Measurements from ENCODE around the gene SEZ6.

The SEZ6 gene

DNA sequence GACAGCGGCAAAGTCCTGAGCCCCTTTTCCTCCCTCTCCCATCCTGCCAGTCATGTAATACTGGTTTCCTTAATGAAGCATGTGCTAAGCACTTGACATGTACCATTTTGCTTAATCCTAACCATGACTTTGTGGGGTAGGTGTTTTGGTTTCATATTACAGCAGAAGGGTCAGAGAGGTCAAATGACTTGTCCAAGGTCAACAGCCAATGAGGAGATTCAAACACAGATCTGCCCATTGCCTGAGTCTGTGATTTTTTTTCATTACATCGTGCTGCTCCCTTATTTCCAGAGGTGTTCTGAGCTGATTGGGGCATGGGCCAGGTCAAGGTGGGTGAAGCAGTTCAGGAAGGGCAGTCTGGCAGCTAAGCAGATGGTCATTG, 36.9 kb downstream of the SEZ6 start:
- Histone ChIP-seq H3K4me1 (peaks cover 6% of the 10 kb centered on the region; the same call in 1 of the 2 replicates), H3K36me3 (replicated peaks) (no peaks in the 10 kb centered on the region), H3K27me3 (ENCODE audit: low read depth) (peaks cover 4% of the 10 kb centered on the region; the same call in 1 of the 2 replicates), H3K4me3 (no peak overlapping the region), H3K9me3 (no peaks in the 10 kb centered on the region)
- no peak for DNase-seq (ENCODE audit: low spot score in 2 of 2)
- in situ Hi-C loops (cut with MboI; ENCODE audit: low sequenced_read_pairs): loop anchor here (5.0 kb wide), 1 partner anchor 138 kb away; no protein-coding TSS in a partner anchor

DNA sequence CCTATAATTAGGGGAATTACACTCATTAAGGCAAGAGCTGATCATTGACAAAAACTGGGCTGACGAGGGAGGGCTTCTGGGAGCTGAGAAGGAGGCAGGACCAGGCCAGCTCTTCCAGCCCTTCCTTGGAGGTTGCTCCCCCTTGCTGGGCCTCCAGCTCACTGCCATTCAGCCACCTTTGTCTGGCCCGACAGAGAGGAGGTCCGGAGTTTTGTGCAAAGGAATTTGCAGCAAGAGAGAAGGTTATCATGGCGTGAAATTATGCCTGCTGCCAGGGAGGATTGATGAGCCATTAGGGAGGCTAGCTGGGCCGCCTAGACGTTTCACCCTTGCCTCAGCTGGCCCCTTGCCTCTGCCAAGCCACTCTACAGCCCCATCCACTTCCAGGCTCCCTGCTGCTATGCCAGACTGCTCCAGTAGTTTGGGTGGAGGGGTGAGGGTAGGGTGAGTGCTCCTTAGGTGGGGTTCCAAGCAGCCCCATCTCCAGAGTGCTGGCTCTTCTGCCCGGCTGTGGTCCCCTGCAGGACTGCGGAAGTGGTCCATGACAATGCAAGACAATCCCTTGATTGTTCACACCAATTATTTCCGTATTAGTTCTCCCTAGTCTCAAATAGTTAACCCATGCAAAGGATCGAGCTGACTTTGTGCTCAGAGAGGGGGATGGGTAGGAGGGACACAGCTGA, 37.5 kb downstream of the SEZ6 start:
- Histone ChIP-seq H3K9me3 (no peaks in the 10 kb centered on the region), H3K36me3 (replicated peaks) (no peaks in the 10 kb centered on the region), H3K4me1 (peaks cover 6% of the 10 kb centered on the region; the same call in 1 of the 2 replicates), H3K27me3 (ENCODE audit: low read depth) (peaks cover 5% of the 10 kb centered on the region), H3K4me3 (no peak overlapping the region)
- DNase-seq (ENCODE audit: low spot score in 2 of 2): peak in 1 of 2 experiments; percentile 20
- in situ Hi-C loops (cut with MboI; ENCODE audit: low sequenced_read_pairs): loop anchor here (5.0 kb wide), 1 partner anchor 139 kb away; no protein-coding TSS in a partner anchor

DNA sequence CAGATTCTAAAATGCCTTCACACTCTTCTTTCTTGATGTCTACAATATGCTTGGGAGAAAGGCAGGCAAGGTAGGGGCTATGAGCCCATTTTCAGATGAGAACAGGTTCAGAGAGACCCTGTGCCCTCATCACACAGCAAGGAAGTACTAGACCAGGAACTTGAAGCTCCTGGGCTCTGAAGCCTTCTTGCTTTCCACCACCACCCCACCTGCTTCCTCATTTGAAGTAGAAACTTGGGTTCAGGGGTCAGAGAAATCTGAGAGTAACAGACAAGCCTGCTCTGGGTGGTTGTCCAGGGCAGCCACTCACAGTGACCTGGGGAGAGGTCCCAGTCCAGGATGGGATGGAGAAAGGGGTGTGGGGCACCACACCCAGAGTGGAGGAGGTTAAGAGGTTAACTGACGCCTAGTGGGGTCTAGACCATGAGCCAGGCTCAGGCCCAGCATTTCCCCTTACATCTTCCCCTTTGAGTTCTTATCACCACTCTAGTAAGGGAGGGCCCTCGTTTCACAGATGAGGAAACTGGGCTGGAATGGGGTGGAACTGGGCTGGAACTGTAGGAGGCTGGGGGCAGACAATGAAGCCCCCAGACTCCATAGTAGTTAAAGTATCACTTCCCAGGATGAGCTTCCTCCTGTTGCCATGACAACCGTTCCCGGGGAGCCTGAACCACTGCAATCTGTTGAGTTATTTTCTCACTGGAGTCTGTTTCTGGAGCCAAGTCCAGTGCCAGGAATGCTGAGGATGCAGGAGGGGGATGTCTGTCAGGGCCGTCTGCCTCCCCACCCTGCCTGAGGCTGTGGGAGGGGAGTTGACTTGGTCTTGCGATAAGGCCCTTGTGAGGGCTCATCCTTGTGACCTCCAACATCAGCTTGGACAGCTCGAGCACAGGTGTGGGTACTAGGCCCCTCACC, 38.4 kb downstream of the SEZ6 start:
- H3K27me3 ChIP-seq (ENCODE audit: low read depth): peaks cover 11% of the 10 kb centered on the region
- in situ Hi-C loops (cut with MboI; ENCODE audit: low sequenced_read_pairs): loop anchor here (5.0 kb wide), 1 partner anchor 140 kb away; no protein-coding TSS in a partner anchor

DNA sequence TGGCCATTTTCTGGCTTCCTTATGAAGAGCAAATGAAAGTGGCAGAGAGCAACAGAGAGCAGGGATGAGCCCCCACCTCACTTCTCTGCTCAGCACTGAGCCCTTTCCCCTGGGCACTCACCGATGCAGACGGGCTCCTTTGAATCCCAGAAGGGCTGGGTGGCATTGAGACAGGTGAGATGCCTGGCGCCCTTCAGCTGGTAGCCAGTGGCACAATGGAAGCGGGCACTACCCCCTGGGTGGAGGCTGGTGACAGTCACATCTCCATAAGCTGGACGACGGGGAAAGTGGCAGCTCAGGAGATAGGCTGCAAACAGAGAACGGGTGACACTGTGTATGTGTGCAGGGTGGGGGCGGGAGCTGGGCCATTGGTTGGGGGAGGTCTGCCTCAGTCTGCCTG, 42.0 kb downstream of the SEZ6 start:
- in situ Hi-C loops (cut with MboI; ENCODE audit: low sequenced_read_pairs): no loop called here
- no peak for DNase-seq (ENCODE audit: low spot score in 2 of 2)

More for the DNA sequence above, 38.4 kb downstream of the SEZ6 start:
- Histone ChIP-seq H3K9me3 (no peaks in the 10 kb centered on the region), H3K4me1 (peaks cover 6% of the 10 kb centered on the region; the same call in 1 of the 2 replicates), H3K4me3 (no peak overlapping the region), H3K36me3 (replicated peaks) (no peaks in the 10 kb centered on the region)
- no peak for DNase-seq (ENCODE audit: low spot score in 2 of 2)

DNA sequence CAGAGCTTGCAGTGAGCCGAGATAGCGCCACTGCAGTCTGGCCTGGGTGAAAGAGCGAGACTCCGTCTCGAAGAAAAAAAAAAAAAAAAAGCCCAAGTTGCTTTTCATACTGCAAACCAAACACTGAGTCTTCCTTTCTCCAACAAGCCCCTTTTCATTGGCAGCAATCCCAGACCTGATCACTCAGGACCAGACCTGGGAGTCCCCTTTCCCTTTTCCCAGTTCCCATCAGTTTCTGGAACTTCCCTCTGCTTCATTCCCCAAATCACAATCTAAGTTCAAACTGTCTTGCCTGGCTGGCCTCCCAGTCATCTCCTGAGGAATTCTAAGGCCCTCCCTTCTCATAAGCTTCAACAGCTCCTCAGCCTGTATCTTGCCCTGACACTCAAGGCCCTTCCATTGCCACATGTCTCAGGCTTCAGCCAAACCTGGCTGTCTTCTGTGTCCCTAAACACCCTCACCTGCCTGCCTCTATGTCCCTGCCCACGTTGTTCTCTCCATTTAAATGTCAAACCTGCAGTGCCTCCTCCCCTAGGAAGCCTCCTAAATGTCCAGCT, 42.7 kb downstream of the SEZ6 start:
- no peaks in the 10 kb centered on the region for H3K36me3 ChIP-seq (replicated peaks)
- H3K9me3 ChIP-seq: no peaks in the 10 kb centered on the region
- in situ Hi-C loops (cut with MboI; ENCODE audit: low sequenced_read_pairs): no loop called here
- DNase-seq (ENCODE audit: low spot score in 2 of 2): no peak
- no peak overlapping the region for H3K4me3 ChIP-seq
- H3K4me1 ChIP-seq: no peaks in the 10 kb centered on the region
- peaks cover 11% of the 10 kb centered on the region for H3K27me3 ChIP-seq (ENCODE audit: low read depth)

More for the DNA sequence above, 42.0 kb downstream of the SEZ6 start:
- peaks cover 11% of the 10 kb centered on the region for H3K27me3 ChIP-seq (ENCODE audit: low read depth)
- no peak overlapping the region for H3K4me3 ChIP-seq
- H3K9me3 ChIP-seq: no peaks in the 10 kb centered on the region
- no peaks in the 10 kb centered on the region for H3K36me3 ChIP-seq (replicated peaks)
- peaks cover 4% of the 10 kb centered on the region; the same call in 1 of the 2 replicates for H3K4me1 ChIP-seq

DNA sequence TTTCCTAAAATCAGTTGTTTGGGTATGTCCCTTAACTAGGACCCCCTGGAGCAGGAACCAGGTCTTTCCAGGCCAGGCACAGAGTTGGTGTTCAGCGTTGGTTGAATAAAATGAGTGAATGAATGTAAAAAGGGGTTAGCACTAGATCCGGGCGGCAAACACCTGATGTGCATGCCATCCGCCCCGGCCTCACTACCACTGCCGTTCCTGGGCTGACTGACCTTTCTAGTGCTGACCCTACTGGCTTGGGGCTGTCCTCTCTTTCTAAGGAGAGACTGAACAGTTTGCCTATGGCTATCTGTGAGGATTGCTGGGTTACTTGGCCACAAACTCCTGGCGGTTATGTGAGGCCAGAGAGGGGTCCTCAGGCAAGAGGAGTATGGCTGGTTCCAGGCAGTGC, 44.4 kb downstream of the SEZ6 start:
- Histone ChIP-seq H3K9me3 (no peaks in the 10 kb centered on the region), H3K4me3 (no peak overlapping the region), H3K4me1 (no peaks in the 10 kb centered on the region), H3K36me3 (replicated peaks) (no peaks in the 10 kb centered on the region), H3K27me3 (ENCODE audit: low read depth) (peaks cover 11% of the 10 kb centered on the region)
- in situ Hi-C loops (cut with MboI; ENCODE audit: low sequenced_read_pairs): no loop called here
- DNase-seq (ENCODE audit: low spot score in 2 of 2): no peak

DNA sequence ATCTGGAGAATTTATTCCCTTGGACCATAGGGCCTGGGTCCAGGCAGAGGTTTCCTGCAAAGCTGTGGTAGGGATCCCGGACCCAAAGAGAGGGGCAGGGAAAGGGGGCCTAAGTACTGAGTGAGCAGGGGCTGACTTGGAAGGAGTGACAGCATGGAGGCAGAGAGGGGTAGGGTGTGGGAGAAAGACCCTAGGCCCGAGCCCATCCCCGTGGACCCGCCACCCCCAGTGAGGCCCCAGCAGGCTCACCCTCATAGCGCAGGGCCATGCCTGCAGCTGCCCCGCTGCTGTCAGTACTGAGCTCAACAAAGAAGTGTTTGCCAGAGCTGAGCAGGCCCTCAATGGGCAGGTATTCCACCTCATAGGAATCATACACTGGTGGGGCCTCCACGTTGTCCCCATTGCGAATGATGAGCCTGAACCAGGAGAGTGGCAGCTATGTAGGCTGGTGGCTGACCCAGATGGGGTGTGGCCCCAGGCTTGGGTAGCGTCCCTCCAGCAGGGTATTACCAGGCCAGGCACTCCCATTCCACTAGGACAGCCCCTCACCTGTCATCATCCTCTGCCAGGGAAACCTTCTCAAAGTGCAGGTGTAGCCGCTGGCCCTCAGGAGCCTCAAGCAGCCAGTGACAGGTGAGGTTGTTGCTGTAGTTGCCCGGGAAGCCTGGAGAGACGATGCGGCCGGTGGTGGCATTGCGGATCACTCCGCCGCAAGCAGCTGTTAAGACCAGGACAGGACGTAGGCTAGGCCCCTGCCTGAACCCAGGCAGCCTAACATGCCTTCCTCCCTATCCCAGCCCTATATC, 45.4 kb downstream of the SEZ6 start:
- DNase-seq (ENCODE audit: low spot score in 2 of 2): no peak
- Histone ChIP-seq H3K4me1 (no peaks in the 10 kb centered on the region), H3K27me3 (ENCODE audit: low read depth) (peaks cover 11% of the 10 kb centered on the region), H3K4me3 (no peak overlapping the region), H3K36me3 (replicated peaks) (no peaks in the 10 kb centered on the region), H3K9me3 (no peaks in the 10 kb centered on the region)
- in situ Hi-C loops (cut with MboI; ENCODE audit: low sequenced_read_pairs): no loop called here

DNA sequence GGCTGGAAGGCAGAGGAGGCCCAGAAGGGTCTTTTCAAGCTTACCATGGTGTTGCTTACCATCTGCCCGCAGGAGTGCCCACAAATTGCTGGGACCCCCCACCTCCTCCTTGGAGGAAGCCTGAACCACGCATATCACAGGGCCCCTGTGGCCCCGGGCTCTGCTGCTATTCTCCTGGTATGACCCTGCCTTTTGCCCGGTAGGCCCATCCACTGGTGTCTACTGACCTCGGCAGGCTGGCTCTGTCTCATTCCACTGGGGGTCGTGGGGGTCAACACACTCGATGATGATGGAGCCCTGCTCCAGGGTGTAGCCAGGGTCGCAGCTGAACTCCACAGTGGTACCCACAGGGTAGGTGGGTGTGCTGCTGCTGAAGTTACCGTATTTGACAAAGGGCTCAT, 46.4 kb downstream of the SEZ6 start:
- Histone ChIP-seq H3K4me1 (no peaks in the 10 kb centered on the region), H3K4me3 (no peak overlapping the region), H3K36me3 (replicated peaks) (no peaks in the 10 kb centered on the region), H3K27me3 (ENCODE audit: low read depth) (peaks cover 11% of the 10 kb centered on the region), H3K9me3 (no peaks in the 10 kb centered on the region)
- in situ Hi-C loops (cut with MboI; ENCODE audit: low sequenced_read_pairs): no loop called here
- DNase-seq (ENCODE audit: low spot score in 2 of 2): no peak

DNA sequence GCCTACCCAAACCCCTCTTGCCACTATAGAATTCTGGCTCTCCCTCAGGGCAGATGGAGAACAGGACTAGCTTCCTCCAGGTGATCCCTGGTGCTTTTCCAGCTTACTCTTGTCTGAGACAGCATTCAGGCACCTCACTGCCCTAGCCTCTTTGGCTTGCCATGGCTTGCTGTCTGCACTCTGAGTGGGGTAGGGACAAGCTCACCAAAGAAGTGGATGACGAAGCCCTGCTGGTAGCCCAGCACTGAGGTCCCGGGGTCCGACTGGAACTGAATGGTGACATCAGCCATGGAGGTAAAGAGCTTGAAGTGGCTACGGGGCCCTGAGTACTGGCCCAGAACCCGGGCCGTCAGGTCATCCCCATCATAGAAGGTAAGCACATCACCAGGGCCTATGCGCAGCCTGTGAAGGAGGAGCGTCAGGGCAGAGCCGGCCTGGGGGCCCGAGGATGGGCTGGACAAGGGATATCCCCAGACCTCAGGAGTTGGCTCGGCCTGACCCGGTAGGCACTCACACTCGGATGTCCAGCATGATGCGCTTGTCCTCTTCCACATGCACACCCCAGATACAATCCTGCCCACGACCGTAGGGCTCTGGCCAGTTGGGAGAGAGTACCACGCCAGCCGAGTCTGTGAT, 46.9 kb downstream of the SEZ6 start:
- Histone ChIP-seq H3K4me1 (no peaks in the 10 kb centered on the region), H3K4me3 (no peak overlapping the region), H3K9me3 (no peaks in the 10 kb centered on the region), H3K36me3 (replicated peaks) (no peaks in the 10 kb centered on the region), H3K27me3 (ENCODE audit: low read depth) (peaks cover 7% of the 10 kb centered on the region)
- DNase-seq (ENCODE audit: low spot score in 2 of 2): no peak
- in situ Hi-C loops (cut with MboI; ENCODE audit: low sequenced_read_pairs): no loop called here

DNA sequence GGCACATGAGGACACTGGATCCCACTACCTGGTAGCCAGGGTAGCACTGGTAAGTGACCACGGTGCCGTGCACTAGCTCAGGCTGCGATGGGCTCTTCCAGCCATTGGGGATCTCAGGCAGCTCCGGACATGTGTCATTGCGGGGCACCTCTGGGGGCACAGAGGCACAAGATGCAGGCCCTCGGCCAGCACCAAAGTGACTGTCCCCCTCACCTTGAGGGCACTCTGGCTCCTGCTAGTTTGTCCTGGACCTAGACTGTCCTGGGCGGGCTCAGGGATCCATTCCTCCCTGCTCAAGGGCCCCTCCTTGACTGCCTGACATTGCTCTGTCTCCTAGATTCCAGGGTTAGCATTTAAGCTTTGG, 47.9 kb downstream of the SEZ6 start:
- H3K4me3 ChIP-seq: no peak overlapping the region
- no peaks in the 10 kb centered on the region for H3K9me3 ChIP-seq
- in situ Hi-C loops (cut with MboI; ENCODE audit: low sequenced_read_pairs): no loop called here
- no peaks in the 10 kb centered on the region for H3K36me3 ChIP-seq (replicated peaks)
- peaks cover 2% of the 10 kb centered on the region; the same call in 1 of the 2 replicates for H3K27me3 ChIP-seq (ENCODE audit: low read depth)
- H3K4me1 ChIP-seq: no peaks in the 10 kb centered on the region
- no peak for DNase-seq (ENCODE audit: low spot score in 2 of 2)

DNA sequence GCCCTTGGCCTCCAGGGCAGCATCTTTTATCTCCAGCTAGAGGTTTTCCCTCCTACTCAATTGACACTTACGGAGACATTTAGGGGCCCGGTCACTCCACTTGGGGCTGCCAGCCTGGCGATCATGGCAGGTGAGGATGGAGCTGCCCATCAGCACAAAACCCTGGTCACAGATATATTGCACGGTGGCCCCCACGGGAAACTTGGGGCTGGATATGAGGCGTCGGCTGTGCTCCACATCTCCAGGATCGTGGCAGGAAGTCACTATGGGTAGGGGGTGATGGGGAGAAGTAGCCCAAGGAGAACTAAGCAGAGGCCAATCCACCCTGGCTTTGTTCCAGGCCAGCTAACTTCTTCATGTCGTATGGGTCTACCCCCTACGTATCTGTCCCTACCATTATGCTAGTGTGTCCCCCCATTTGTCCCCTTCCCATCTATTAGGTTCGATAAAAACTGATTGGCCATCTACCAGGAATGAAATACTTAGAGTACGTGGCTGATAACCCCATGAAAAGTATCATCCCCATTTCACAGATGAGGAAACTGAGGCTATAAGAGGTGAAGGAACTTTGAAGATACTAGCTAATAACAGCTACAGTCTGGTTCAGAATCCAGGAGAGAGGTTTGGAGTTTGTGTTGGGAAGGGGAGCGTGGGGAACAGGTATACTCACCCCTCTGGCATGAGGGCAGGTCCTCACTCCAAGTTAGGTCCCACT, 48.4 kb downstream of the SEZ6 start:
- no peak overlapping the region for H3K4me3 ChIP-seq
- no peaks in the 10 kb centered on the region for H3K9me3 ChIP-seq
- H3K36me3 ChIP-seq (replicated peaks): no peaks in the 10 kb centered on the region
- H3K27me3 ChIP-seq (ENCODE audit: low read depth): no peaks in the 10 kb centered on the region
- DNase-seq (ENCODE audit: low spot score in 2 of 2): no peak
- H3K4me1 ChIP-seq: peaks cover 4% of the 10 kb centered on the region
- in situ Hi-C loops (cut with MboI; ENCODE audit: low sequenced_read_pairs): no loop called here

DNA sequence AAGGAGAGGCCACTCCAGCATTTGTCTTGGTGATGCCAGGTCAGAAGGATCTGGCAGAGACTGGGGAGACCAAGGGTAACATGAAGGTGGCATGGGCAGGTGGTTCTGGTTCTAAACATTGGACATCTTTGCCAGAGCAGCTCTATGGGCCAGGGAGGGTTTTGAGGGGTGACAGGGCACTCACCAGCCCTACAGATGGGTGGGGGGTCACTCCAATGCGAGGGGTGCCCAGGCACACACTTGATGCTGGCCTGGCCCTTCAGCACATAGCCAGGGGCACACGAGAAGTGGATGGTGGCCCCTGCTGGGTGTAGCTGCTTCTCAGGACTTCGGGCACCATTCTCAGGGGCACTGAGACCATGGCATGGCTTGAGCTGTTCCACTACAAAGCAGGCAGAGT, 49.0 kb downstream of the SEZ6 start:
- peaks cover 4% of the 10 kb centered on the region for H3K4me1 ChIP-seq
- no peaks in the 10 kb centered on the region for H3K9me3 ChIP-seq
- H3K27me3 ChIP-seq (ENCODE audit: low read depth): no peaks in the 10 kb centered on the region
- no peak overlapping the region for H3K4me3 ChIP-seq
- in situ Hi-C loops (cut with MboI; ENCODE audit: low sequenced_read_pairs): no loop called here
- DNase-seq (ENCODE audit: low spot score in 2 of 2): no peak
- no peaks in the 10 kb centered on the region for H3K36me3 ChIP-seq (replicated peaks)
